Putamen (tissue), 1 donor: ENCODE measurements around the gene KDM4C.
A peak's percentile ranks its signal among the peaks of the same experiment; 100 is the strongest.
"Not testable (repeated sequence)": the region's sequence is repeated elsewhere in the genome, so short reads cannot be mapped to it uniquely, and the experiment has no call there.

Source experiments
- DNase-seq: peaks from one replicate; pipeline ENCODE4 v3.0.0-alpha.2; 2016; ENCODE audit warnings: low spot score

Gene KDM4C

GRCh38 chr9:6757456-6758247 is at the start of gene KDM4C:
KDM4C (plus strand) TSS chr9:6757973; CDS start chr9:6792989, 35,016 bp downstream.
- DNase-seq = peak; percentile 95

DNA sequence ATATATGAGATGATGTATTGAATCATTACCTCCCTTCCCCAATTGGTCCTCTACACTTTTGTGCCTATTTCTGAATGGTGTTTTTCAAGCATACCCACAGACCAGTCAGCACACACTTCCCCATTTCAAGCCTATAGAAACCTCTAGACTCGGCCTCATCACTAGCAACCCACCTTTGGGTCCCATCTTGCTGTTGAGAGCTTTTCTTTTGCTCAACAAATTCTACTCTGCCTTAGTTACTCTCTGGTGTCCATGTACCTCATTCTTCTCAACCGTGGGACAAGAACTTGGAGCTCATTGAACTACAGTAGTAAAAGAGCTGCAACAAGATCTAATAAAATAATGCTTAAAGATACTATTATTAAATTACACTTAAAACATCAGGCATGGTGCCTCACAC is 49.0 kb upstream of the KDM4C start:
- no peak for DNase-seq

DNA sequence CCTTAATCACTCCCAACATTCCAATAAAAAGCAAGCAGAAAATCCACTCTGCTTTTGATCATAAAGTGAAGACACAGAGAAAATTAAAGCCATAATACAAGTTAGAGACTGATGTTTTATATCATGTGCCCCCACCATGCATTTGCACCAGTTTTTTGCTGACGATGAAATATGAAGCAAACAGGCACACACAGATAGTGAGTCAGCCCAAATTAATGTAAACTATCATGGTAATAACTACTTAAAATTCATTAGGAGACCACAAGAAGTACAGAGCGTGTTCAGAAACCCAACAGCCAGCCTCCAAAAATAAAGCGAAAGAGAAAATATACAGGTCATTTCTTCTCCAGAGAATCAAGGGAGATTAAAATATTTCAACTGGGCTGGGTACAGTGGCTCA is 46.4 kb upstream of the KDM4C start:
- no peak for DNase-seq

GRCh38 chr9:6712041-6712440 is 45.7 kb upstream of the KDM4C start:
- DNase-seq = no peak

GRCh38 chr9:6714176-6714575 is 43.6 kb upstream of the KDM4C start:
- DNase-seq = no peak

GRCh38 chr9:6715153-6715754 is 42.5 kb upstream of the KDM4C start:
- not testable (repeated sequence) for DNase-seq

DNA sequence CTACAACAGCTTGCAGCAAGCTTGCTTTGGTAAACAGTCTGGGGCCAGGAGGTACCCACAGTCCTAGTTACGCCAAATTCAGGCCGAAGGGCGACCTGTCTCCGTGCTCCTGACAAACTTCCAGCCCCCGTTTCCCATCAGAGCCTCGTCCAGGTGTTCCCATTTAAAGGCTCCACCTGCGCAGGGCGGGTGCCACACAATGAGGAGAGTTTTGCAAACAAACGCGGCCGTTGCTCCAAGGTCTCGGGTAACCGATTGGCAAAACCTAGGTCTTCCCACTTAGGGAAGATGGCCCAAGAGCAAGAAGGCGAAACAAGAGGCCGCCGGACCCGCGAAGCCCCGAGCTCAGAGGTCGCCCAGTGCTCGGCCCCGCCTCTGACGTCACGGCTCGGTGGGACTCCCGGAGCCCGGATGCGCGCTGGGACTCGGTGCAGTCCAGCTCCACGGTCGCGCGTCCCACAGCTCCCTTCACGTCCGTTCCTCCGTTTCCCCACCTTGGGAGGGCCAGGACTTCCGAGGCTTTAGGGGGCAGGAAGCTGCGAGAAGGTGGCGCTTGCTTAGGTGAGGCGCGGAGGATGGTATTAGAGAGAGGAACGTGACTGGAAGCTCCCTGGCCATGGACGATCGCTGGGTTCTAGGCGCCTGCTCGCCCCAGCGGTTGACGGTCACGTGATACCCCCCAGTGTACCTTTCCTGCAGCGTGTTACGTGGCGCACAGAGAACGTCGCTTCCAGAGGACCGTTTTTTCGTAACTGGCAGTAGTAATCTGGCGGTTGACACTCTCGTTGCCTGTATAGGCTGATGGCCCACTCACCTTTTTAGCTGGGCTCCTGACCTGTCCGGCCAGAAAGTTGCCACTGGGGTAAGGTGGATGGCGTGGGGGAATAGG is 41.8 kb upstream of the KDM4C start:
- peak; percentile 34 for DNase-seq

- no peak for DNase-seq
Observed at GRCh38 chr9:6716766-6717165, 41.0 kb upstream of the KDM4C start.

DNA sequence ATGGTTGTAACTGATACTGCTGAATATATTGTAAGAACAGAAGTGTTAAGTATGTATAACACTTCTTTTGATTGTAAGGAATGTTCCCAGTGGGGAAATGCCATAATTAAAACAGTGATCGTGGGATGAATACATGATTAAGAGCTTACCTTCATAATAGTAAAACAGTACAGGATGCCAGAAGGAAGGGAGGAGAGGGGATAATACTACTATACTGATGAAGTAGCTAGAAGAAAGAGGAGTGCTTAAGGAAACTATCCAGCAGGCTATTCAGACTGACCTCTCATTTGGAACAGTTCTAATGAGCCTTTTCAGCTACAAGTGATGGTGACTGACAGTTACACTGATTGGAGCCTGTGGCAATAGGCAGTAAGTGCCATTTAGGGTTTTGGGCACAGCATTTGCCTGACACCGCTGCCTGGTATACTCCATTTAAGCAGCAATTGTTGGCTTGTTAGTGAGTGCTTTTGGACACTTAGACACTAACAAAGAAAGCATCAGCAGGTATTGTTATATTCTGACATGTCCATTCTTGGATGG is 33.8 kb upstream of the KDM4C start:
- no peak for DNase-seq

GRCh38 chr9:6733257-6733656 is 24.5 kb upstream of the KDM4C start:
- DNase-seq = no peak

DNA sequence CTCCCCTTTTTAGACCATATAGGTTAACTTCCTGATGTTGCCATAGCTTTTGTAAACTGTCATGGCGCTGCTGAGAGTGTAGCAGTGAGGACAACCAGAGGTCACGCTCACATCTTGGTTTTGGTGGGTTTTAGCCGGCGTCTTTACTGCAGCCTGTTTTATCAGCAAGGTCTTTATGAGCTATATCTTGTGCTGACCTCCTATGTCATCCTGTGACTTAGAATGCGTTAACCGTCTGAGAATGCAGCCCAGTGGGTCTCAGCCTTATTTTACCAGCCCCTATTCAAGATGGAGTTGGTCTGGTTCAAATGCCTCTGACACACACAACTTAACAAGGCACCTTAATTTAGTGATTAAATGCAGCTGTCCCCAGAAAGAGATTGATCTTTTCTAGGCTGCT is 23.9 kb upstream of the KDM4C start:
- DNase-seq = no peak

DNA sequence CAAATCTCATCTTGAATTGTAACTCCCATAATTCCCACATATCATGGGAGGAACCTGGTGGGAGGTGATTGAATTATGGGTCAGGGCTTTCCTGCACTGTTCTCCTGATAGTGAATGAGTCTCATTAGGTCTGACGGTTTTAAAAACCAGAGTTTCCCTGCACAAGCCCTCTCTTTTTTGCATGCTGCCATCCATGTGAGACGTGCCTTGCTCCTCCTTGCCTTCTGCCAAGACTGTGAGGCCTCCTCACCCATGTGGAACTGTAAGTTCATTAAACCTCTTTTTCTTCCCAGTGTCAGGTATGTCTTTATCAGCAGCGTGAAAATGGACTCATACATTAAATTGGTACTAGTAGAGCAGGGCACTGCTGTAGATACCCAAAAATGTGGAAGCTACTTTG is 22.4 kb upstream of the KDM4C start:
- no peak for DNase-seq

DNA sequence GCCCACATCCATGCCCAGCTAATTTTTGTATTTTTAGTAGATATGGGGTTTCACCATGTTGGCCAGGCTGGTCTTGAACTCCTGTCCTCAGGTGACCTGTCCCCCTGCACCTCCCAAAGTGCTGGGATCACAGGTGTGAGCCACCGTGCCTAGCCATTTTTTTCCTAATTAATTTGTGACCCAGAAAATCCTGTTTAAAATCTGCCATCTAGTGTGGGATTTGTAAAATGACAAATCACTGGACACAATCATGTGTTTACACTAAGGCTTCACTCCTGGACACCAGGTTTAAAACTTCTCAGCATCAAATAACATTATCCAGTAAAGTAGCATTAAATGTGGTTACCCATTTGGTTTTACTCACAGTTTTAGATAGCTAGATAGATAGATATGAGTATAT is 18.6 kb upstream of the KDM4C start:
- DNase-seq = no peak

DNA sequence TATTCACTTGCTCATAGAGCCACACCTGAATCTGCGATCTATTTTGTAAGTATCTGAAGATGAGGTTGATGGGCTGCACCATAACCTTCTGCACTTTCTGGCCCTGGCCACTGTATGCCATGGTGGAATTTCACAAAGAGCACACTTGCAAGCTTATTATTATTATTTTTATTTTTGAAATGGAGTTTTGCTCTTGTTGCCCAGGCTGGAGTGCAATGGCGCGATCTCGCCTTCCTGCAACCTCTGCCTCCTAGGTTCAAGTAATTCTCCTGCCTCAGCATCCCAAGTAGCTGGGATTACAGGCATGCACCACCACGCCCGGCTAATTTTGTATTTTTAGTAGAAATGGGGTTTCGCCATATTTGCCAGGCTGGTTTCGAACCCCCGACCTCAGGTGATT is 8.9 kb upstream of the KDM4C start:
- DNase-seq = not testable (repeated sequence)

DNA sequence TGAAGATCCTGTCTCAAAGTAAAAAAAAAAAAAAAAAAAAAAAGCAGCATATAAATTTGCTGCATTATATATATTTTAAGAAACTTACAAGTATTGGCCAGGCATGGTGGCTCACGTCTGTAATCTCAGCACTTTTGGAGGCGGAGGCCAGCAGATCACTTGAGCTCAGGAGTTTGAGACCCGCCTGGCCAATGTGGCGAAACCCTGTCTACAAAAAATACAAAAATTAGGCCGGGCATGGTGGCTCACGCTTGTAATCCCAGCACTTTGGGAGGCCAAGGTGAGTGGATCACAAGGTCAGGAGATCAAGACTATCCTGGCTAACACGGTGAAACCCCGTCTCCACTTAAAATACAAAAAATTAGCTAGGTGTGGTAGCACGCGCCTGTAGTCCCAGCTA is 2.9 kb upstream of the KDM4C start:
- not testable (repeated sequence) for DNase-seq

DNA sequence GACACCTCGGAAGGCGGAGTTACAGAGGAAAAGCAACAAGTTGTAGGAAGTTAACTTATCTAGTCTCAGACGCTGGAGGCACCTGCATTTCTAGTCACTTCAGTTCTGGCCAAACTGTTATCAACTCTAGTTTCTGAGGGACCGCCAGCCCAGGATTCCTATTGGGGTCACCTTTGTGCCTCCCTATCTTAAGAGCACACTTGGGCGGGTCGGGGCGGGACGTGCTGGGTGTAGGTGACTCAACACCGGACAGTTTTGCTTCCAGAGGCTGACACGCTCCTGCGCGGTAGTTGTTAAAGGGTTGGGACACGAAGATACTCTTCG is 679 bp upstream of the KDM4C start:
- peak; percentile 65 for DNase-seq

DNA sequence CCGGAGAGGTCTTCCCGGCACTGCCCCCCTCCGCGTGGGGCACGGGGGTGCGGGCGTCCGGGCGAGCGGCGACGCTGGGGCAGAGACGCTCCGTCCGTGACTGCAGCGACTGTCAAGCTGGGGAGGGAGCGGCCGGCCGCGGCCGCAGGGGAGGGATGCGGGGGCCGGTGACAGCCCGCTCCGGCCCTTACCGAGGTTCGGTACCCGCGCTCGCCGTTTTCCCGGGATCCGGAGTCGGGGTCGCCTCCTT is 400 bp downstream of the KDM4C start:
- DNase-seq = no peak

DNA sequence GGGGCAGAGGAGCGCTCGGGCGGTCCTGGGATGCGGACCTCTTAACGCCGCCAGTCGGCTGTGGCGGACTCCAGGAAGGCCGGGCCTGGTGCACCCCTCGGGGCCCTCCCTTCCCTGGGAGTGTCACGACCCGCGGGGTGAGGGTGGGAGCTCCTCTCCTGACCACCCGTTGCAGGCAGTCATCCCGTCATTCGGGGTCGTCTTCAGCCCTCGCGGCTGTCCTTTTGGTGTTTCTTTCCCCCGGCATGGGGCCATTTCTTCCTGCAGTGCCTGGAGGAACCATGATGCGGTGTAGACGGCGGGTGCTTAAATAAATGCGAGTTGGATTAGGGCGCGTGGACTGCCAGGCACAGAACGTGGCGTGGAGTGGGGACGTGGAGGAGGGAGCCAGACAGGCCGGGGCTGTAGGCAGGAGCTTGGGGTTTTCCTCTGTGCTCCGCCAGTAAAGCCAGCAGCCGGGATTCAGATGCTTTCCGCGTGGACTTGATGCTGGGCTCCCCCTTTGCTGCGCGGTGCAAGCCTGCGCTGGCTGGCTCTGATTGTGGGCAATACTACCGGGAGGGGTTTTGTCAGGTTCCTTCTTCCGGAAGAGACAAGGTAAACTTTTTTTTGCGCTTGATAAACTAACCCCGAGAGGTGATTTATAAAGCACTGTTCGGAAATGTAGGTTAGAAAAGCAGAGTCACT is 868 bp downstream of the KDM4C start:
- DNase-seq = peak; percentile 44

- DNase-seq = no peak
Observed at GRCh38 chr9:6759185-6759977, 1.6 kb downstream of the KDM4C start.

DNA sequence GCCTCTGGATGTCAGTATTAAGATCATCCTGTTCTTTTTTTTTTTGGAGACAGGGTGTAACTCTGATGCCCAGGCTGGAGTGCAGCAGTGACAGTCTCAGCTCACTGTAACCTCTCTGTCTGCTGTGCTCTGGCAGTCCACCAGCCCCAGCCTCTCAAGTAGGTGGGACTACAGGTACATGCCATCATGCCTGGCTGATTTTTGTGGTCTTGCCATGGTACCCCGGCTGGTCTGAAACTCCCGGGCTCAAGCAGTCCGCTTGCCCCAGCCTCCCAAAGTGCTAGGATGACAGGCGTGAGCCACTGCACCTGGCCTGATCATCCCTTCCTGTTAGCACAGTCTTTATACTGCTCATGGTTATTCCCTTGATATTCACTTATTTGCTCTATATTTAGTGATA is 3.5 kb downstream of the KDM4C start:
- DNase-seq = no peak

DNA sequence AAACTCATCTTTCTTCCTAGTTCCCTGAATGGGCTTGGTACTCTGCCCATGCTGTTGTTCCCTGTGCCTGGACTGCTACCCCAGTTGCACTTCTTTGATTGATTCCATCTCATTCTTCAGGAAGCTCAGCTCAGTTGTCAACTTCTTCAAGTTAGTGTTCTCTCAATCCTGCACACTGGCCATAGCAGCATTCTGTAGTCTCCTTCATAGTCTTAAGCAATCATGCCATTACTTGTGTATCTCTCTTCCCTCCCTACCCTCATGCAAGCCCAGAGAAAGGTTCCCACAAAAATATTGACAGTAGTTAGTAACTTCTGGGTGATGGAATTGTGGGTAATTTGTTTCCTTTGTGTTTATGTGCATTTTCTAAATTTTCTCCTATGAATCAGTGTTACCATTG is 5.5 kb downstream of the KDM4C start:
- DNase-seq = no peak

- DNase-seq = no peak
Observed at GRCh38 chr9:6764011-6764410, 6.2 kb downstream of the KDM4C start.
